ENCODE data around the gene RALGPS2.

DNA sequence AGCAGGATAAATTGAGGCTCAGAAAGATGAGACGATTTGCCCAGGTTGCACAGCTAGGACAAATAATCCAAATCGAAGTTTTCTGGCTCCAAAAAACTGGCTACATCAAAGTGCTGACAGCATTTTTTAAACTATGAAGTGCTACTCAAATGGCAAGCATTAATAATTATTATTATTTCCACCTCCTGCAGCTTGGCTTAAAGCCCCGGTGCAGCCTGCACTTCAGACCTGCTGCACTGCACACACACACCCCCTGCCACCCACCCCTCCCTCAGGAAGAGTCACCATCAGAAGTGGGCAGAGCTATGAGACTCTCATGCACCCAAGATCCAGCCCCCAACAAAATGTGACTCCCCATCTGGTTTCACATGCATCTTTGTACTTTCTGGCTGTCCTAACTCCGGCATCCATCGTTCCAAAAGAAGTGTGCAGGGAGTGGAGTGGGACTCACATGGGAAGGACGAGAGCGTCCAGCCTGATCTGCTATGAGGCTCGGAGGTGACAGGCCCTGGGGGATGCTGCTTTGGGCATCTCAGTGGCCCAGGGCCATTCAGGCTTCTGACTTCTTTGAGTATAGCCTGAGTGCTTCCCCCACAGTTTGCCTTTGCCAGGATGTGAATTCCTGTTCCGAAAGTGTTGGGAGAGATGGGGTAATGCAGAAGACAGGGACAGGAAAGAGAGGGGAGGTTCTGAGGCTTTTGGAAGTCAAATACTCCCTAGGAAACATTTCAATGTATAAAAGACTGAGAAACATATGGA, 235.6 kb downstream of the RALGPS2 start:
- TF ChIP-seq, protein P1, sequence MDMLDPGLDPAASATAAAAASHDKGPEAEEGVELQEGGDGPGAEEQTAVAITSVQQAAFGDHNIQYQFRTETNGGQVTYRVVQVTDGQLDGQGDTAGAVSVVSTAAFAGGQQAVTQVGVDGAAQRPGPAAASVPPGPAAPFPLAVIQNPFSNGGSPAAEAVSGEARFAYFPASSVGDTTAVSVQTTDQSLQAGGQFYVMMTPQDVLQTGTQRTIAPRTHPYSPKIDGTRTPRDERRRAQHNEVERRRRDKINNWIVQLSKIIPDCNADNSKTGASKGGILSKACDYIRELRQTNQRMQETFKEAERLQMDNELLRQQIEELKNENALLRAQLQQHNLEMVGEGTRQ (IDR thresholded peaks at IDR 0.05; ENCODE audit: borderline replicate concordance, low read depth, low read length), result no peak
- TF ChIP-seq MXI1 (IDR thresholded peaks at IDR 0.05; ENCODE audit: low read depth, low read length), result no peak
